NB4 (cell line): Measurements from ENCODE around the gene CP.

Source experiments
- DNase-seq: peaks from one replicate; pipeline ENCODE4 v3.0.0; 2010; ENCODE audit warnings: low read depth
- H3K4me3 ChIP-seq: one replicate; pipeline ENCODE4 v1.5.1; 2011; ENCODE audit warnings: mild to moderate bottlenecking, low read depth, low read length, moderate library complexity
- CTCF ChIP-seq: IDR thresholded peaks from one replicate; pipeline ENCODE4 v1.5.1; 2012; ENCODE audit warnings: low read depth, low read length
- MAX ChIP-seq: IDR thresholded peaks from 2 replicates; pipeline ENCODE4 v1.6.1; 2011; ENCODE audit warnings: low read depth, low read length
- MYC ChIP-seq: IDR thresholded peaks from 2 replicates; pipeline ENCODE4 v1.6.1; 2011; ENCODE audit warnings: low read depth, low read length
- POLR2A ChIP-seq: IDR thresholded peaks from 2 replicates; pipeline ENCODE4 v1.6.1; 2011; ENCODE audit warnings: mild to moderate bottlenecking; ENCODE audit not compliant: insufficient read length; ENCODE audit errors: extremely low read depth

Gene CP

GRCh38 chr3:149263856-149264255, 42.2 kb upstream of the CP start:
- TF ChIP-seq CTCF, result no peak
- TF ChIP-seq POLR2A, result no peak
- TF ChIP-seq MYC, result no peak
- no peak for TF ChIP-seq MAX
- H3K4me3 ChIP-seq, result no peak overlapping the region
- DNase-seq, result no peak

- DNase-seq, result no peak
- no peak for TF ChIP-seq CTCF
- no peak for TF ChIP-seq POLR2A
- no peak for TF ChIP-seq MYC
- no peak for TF ChIP-seq MAX
- H3K4me3 ChIP-seq, result no peak overlapping the region
These were observed 37.1 kb upstream of the CP start for GRCh38 chr3:149258714-149259113.

- H3K4me3 ChIP-seq, result no peak overlapping the region
- no peak for DNase-seq
- TF ChIP-seq MAX (no peak), MYC (no peak), CTCF (no peak), POLR2A (no peak)
These were observed 36.7 kb upstream of the CP start for GRCh38 chr3:149258298-149258697.

- H3K4me3 ChIP-seq, result no peak overlapping the region
- DNase-seq, result peak; percentile 59
- TF ChIP-seq POLR2A (no peak), CTCF (no peak), MYC (no peak), MAX (no peak)
These were observed 30.6 kb upstream of the CP start for GRCh38 chr3:149252272-149252671.

- TF ChIP-seq MAX (no peak), CTCF (no peak), POLR2A (no peak), MYC (no peak)
- no peak overlapping the region for H3K4me3 ChIP-seq
- DNase-seq, result no peak
These were observed 29.6 kb upstream of the CP start for GRCh38 chr3:149251186-149251585.
